C4-2B (cell line): ENCODE results near the gene BIRC3.

Source experiments
- H3K27ac ChIP-seq: fragments of 450-650 bp; 2 replicates; pipeline ENCODE4 v1.5.1; 2017
- ZFX ChIP-seq: fragments of 450-650 bp; IDR thresholded peaks from 2 replicates; pipeline ENCODE4 v1.6.1; 2017
- TF ChIP-seq, protein P1 (sequence below): fragments of 450-650 bp; conservative IDR thresholded peaks from 2 replicates; pipeline ENCODE4 v1.5.1; 2017; ENCODE audit warnings: mild to moderate bottlenecking

The BIRC3 gene

DNA sequence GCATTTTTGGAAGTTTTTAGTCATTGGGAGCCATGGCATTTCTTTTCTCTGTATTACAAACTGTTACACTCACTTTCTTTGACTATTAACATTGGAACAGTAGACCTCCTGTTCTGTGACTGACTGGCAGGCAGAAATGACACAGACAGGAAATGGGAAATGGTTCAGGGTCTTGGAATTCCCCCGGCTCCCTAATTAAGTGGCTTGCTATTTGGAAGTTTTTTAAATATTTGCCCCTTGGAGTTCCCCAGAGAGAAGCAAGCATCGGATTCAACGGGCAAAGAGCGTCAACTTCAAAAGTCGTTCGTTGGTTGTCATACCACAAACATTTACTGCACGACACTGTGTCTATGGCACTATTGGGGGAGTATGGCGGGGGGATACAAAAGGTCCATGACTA, 28.6 kb downstream of the BIRC3 start:
- TF ChIP-seq, protein P1, sequence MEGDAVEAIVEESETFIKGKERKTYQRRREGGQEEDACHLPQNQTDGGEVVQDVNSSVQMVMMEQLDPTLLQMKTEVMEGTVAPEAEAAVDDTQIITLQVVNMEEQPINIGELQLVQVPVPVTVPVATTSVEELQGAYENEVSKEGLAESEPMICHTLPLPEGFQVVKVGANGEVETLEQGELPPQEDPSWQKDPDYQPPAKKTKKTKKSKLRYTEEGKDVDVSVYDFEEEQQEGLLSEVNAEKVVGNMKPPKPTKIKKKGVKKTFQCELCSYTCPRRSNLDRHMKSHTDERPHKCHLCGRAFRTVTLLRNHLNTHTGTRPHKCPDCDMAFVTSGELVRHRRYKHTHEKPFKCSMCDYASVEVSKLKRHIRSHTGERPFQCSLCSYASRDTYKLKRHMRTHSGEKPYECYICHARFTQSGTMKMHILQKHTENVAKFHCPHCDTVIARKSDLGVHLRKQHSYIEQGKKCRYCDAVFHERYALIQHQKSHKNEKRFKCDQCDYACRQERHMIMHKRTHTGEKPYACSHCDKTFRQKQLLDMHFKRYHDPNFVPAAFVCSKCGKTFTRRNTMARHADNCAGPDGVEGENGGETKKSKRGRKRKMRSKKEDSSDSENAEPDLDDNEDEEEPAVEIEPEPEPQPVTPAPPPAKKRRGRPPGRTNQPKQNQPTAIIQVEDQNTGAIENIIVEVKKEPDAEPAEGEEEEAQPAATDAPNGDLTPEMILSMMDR: no peak
- no peak for TF ChIP-seq ZFX
- no peak overlapping the region for H3K27ac ChIP-seq

DNA sequence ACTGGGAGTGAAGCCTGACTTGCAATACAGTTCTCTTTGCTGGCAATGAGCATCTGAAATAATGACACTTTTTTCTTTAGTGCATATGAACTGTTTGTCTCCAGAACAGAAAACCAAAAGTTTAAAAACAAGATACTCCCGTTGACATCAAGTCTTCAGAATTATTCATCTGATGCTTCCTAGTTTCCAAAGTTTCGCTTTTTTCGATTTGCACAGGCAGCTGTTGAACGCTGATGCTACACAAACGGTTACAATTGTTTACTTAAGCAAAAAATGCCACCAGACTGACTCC, 29.1 kb downstream of the BIRC3 start:
- H3K27ac ChIP-seq: peak overlapping the region; percentile 94
- TF ChIP-seq, protein P1: no peak
- no peak for TF ChIP-seq ZFX

DNA sequence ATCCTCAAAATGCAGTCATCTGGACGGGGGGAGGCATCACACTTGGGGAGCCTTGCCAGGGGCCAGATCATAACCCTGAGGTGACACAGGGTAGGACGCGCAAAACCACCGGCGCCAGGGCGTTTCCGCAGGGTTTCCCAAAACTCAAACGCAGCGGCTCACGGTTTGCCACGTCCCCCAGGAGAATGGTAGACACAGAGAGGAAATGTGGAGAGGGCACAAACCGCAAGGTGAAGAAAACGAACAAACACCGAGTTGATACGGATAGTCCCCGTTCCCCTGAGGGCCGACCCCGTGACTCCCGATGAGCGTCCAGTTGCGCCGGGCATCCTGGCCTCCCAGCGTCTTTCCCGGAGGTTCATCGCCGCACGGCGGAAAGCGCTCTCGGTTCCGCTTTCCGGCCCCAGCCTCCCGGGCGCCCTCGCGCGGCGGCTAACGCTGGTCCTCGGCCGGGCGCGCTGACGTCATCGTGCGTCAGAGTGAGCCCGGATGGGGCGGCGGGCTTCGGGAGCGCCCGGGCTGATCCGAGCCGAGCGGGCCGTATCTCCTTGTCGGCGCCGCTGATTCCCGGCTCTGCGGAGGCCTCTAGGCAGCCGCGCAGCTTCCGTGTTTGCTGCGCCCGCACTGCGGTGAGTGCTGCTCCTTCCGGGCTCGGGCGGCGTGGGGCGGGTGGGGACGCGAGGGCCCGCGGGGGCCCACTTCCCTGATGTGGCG, 29.6 kb downstream of the BIRC3 start, which contains the start of gene BIRC2:
Gene BIRC2, plus strand, starts transcription at position 467 of the 714 bp plus-strand sequence. CDS start 2,641 bp downstream, outside the sequence.
- TF ChIP-seq, protein P1: peak; percentile 95
- TF ChIP-seq ZFX: peak; percentile 88
- H3K27ac ChIP-seq: peak within 1 kb of the TSS; percentile 94

DNA sequence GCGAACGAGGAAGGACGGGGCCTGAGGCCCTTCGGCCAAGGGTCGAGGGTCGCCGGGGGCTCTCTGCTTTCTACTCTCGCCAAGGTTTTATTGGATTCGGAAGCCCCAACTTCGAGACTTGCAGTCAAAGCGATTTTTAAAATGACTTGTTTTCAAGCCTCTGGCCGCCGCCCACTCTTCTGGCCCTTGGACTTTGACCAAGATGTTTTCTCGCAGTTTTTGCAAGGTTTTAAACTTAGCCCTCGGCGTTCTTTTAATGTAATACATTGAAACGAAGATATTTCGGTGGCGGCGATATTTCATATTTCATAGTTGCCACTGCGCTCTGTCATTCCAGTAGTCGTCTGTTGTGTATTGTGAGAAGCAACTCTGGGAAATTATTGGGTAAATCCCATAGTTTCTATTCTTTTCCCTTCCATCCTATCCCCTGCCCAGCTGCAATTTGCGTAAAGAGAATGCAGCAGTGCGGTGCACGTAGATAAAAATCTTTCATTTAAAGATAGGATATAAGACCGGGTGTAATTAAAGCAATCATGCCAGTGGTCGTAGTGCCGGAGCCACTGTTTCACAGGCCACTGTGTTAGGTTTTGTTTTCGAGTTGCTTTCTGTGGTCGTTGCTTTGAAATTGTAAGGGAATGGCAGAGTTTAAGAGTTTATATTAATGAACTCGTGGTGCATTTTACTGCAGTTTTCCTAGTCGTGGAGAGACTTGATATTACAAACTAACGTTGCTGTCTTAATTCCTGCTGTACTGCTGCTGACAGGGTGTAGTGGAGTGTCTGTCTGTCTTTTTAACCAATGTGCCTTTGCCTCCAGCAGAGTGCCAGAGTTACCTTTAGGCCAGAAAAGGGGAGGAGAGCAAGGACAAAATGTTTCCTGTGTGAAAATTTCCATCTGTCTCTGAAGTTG, 30.4 kb downstream of the BIRC3 start:
- peak overlapping the region; percentile 94 for H3K27ac ChIP-seq
- TF ChIP-seq, protein P1: no peak
- TF ChIP-seq ZFX: peak; percentile 59; the same call in 1 of the 2 replicates

DNA sequence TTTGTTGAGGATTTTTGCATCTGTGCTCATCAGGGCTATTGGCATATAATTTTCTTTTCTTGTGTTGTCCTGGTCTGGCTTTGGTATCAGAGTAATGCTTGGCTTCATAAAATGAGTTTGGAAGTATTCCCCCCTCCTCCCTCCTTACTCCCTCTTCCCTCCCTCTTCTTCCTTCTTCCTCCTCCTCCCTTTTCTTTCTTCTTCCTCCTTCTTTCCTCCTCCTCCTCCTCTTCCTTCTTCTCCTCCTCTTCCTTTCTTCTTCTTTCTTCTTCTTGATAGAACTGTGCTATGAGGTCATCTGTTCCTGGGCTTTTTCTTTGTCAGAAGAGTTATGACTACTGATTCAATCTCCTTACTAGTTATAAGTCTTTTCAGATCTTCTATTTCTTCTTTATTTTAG, 39.8 kb downstream of the BIRC3 start:
- H3K27ac ChIP-seq: no peak overlapping the region
- no peak for TF ChIP-seq ZFX
- TF ChIP-seq, protein P1: no peak

DNA sequence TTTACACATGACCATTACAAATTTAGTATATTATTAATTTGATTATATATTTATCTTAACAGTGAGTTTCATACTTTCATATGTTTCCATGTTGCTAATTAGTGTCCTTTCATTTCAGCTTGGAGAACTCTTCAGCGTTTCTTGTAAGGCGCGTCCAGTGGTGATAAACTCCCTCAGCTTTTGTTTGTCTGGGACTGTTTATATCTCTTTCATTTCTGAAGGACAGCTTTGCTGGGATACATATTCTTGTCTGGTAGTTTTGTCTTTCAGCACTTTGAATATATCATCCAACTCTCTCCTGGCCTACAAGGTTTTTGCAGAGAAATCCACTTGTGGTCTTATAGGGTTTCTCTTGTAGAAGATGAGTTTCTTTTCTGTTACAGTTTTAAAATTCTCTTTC, 42.1 kb downstream of the BIRC3 start:
- TF ChIP-seq ZFX: no peak
- TF ChIP-seq, protein P1: no peak
- H3K27ac ChIP-seq: no peak overlapping the region

DNA sequence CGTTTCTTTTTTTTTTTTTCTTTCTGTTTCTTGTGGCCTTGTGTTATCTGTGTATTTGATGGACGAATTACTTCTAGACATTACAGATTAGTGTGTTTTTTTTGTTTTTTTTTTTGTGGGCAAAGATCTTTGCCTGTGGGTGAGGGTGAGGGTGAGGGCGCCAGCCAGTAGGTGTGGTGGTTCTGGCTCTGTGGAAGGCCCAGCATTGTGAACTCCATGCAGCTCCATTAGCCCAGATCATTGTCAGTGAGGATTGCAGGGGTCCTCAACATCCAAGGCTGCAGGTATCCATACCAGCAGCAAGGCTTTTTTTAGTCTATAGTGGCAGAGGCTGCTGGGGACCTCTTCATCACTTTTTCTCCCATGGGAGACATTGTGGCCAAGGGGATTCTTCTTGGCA, 43.4 kb downstream of the BIRC3 start:
- H3K27ac ChIP-seq: no peak overlapping the region
- TF ChIP-seq, protein P1: no peak
- TF ChIP-seq ZFX: no peak
